HepG2 (cell line): ENCODE data around the gene PSMA7. TPM values are rescaled to one million over a fixed set of nuclear protein-coding genes. Genes with fewer than 3 reads are reported as not detected.
A peak's percentile ranks its signal among the peaks of the same experiment; 100 is the strongest.

Experiments used
- JARID2 ChIP-seq: sonication (generic); formaldehyde crosslinking; IDR thresholded peaks from 2 replicates; pipeline ENCODE4 v1.8.1; 2023; ENCODE audit warnings: missing genetic modification reagents, inconsistent platforms; ENCODE audit not compliant: insufficient replicate concordance
- KLF16 ChIP-seq, 2 experiments: sonication (generic) in 1 of 2; formaldehyde crosslinking in 1 of 2; IDR thresholded peaks; 2 replicates each; pipeline versions ENCODE4 v1.6.1 to v1.8.0; 2016 to 2023; ENCODE audit warnings: missing genetic modification reagents in 2 of 2, missing compliant biosample characterization in 1 of 2
- MATR3 ChIP-seq: sonication (generic); formaldehyde crosslinking; IDR thresholded peaks from 2 replicates; pipeline ENCODE4 v1.4.0; 2020; ENCODE audit warnings: missing genetic modification reagents
- NKX3-1 ChIP-seq: sonication (generic); formaldehyde crosslinking; IDR thresholded peaks from 2 replicates; pipeline ENCODE4 v1.5.0; 2020; ENCODE audit warnings: missing genetic modification reagents
- NR1H2 ChIP-seq: sonication (generic); formaldehyde crosslinking; IDR thresholded peaks from 2 replicates; pipeline ENCODE4 v1.8.1; 2022; ENCODE audit warnings: low read depth, missing genetic modification reagents, borderline replicate concordance
- PITX1 ChIP-seq: sonication (generic); formaldehyde crosslinking; IDR thresholded peaks from 2 replicates; pipeline ENCODE4 v1.5.1; 2020; ENCODE audit warnings: mild to moderate bottlenecking, missing genetic modification reagents
- TMF1 ChIP-seq: sonication (generic); formaldehyde crosslinking; IDR thresholded peaks from 2 replicates; pipeline ENCODE4 v1.8.1; 2022; ENCODE audit warnings: low read depth, missing genetic modification reagents
- ZNF33B ChIP-seq: sonication (generic); formaldehyde crosslinking; IDR thresholded peaks from 2 replicates; pipeline ENCODE4 v1.5.1; 2020; ENCODE audit warnings: mild to moderate bottlenecking, missing genetic modification reagents
- ZNF605 ChIP-seq: sonication (generic); formaldehyde crosslinking; IDR thresholded peaks from 2 replicates; pipeline ENCODE4 v1.8.0; 2022; ENCODE audit warnings: mild to moderate bottlenecking, missing genetic modification reagents
- ZNF616 ChIP-seq: sonication (generic); formaldehyde crosslinking; IDR thresholded peaks from 2 replicates; pipeline ENCODE4 v1.5.0; 2020; ENCODE audit warnings: low read depth, mild to moderate bottlenecking, missing genetic modification reagents
- ZNF703 ChIP-seq: sonication (generic); formaldehyde crosslinking; IDR thresholded peaks from 2 replicates; pipeline ENCODE4 v1.5.1; 2020; ENCODE audit warnings: missing genetic modification reagents, mild to moderate bottlenecking, moderate library complexity, borderline replicate concordance
- ZNF878 ChIP-seq: sonication (generic); formaldehyde crosslinking; IDR thresholded peaks from 2 replicates; pipeline ENCODE4 v1.8.1; 2023; ENCODE audit warnings: mild to moderate bottlenecking, missing genetic modification reagents, moderate library complexity
- polyA plus RNA-seq, 8 experiments: library from polyadenylated mRNA; depleted of rRNA in 3 of 8; stranded (reverse) in 7 of 8; unstranded in 1 of 8; fragments of >200 nt; fragmentation: Illumina TruSeq in 4 of 8; extraction: Trizol in 4 of 8; gene quantifications; 2 replicates each; pipeline versions ENCODE4 v1.2.1 to v1.2.3, GENCODE V29; 2011 to 2016; ENCODE audit warnings: low read depth in 4 of 8, missing spikeins in 1 of 8, mixed read lengths in 1 of 8; ENCODE audit not compliant: insufficient read depth in 1 of 8
- total RNA-seq, 5 experiments: library from RNA; depleted of rRNA; stranded (reverse); fragments of >200 nt; fragmentation: Illumina TruSeq; extraction: Trizol; gene quantifications; 2 replicates each; pipeline ENCODE4 v1.2.3, GENCODE V29; 2016; ENCODE audit warnings: low read depth in 1 of 5
- TF ChIP-seq, protein P1 (sequence below): sonication (generic); formaldehyde crosslinking; IDR thresholded peaks from 2 replicates; pipeline ENCODE4 v1.5.0; 2020; ENCODE audit warnings: mild to moderate bottlenecking, missing genetic modification reagents
- TF ChIP-seq, protein P2 (sequence below): sonication (generic); formaldehyde crosslinking; IDR thresholded peaks from 2 replicates; pipeline ENCODE4 v1.4.0; 2020; ENCODE audit warnings: mild to moderate bottlenecking, missing genetic modification reagents
- TF ChIP-seq, protein P3 (sequence below): sonication (generic); formaldehyde crosslinking; IDR thresholded peaks from 2 replicates; pipeline ENCODE4 v1.4.0; 2020; ENCODE audit warnings: missing genetic modification reagents, borderline replicate concordance
- TF ChIP-seq, protein P4 (sequence below): IDR thresholded peaks from 2 replicates; pipeline ENCODE4 v1.6.1; 2016
- TF ChIP-seq, protein P5 (sequence below): sonication (generic); formaldehyde crosslinking; IDR thresholded peaks from 2 replicates; pipeline ENCODE4 v1.5.1; 2020; ENCODE audit warnings: missing genetic modification reagents, mild to moderate bottlenecking, borderline replicate concordance

PSMA7 gene
- total and polyA plus RNA-seq, 2 of the 13 experiments (the other 11 are each of a cell fraction or from before 2014, with no cell fraction given), result 531 to 631 TPM

DNA sequence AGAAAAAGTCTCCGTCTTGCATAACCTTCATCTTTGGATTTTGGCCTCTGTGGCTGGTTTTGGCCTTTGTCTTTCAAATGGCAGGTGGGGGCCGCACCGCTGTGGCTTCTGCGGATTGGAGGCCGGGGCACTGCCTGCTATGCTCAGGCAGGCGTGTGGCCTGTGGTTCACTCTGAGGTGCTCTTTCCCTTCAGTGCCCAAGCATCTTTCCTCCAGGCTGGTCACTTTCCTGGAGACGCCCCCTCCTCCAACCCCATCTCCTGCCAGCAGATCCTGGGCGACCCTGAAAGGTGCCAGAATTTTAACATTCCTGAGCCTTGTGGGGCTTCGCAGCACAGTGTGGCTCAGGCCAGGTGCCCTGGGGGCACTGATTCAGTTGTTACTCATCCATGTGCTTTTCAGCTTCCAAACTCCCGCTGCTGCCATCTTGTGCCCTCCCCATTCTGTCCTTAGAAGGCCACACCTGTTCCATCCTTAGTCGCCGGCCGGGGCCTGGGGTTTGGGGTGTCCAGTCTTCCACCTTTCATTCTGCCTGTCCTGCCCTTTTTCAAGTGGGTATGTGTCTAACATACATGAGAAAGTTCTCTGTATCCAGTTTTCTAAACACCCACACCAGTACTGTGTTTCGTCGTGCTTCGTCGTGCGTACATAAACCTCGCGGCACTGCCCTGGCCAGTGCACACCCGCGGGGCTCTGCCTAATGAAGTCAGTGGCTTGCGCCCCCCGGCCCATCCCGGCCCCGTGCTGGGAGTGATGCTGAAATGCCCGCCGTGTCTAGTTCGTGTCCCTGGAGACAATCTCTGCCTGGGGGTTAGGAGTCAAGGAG lies 12.4 kb upstream of the PSMA7 start (continued):
- TF ChIP-seq, protein P1, sequence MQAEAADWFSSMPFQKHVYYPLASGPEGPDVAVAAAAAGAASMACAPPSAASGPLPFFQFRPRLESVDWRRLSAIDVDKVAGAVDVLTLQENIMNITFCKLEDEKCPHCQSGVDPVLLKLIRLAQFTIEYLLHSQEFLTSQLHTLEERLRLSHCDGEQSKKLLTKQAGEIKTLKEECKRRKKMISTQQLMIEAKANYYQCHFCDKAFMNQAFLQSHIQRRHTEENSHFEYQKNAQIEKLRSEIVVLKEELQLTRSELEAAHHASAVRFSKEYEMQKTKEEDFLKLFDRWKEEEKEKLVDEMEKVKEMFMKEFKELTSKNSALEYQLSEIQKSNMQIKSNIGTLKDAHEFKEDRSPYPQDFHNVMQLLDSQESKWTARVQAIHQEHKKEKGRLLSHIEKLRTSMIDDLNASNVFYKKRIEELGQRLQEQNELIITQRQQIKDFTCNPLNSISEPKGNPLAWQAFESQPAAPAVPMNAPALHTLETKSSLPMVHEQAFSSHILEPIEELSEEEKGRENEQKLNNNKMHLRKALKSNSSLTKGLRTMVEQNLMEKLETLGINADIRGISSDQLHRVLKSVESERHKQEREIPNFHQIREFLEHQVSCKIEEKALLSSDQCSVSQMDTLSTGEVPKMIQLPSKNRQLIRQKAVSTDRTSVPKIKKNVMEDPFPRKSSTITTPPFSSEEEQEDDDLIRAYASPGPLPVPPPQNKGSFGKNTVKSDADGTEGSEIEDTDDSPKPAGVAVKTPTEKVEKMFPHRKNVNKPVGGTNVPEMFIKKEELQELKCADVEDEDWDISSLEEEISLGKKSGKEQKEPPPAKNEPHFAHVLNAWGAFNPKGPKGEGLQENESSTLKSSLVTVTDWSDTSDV, result no peak
- TF ChIP-seq NR1H2 (CRISPR knock-in tag) (no peak; the same call in 1 of the 2 replicates), ZNF33B (CRISPR knock-in tag) (no peak), ZNF605 (CRISPR knock-in tag) (peak; percentile 80), PITX1 (peak; percentile 69; the same call in 1 of the 2 replicates), JARID2 (CRISPR knock-in tag) (no peak), ZNF616 (no peak), MATR3 (CRISPR knock-in tag) (no peak), NKX3-1 (CRISPR knock-in tag) (no peak), ZNF878 (CRISPR knock-in tag) (no peak), KLF16 (CRISPR knock-in tag; IDR thresholded peaks at IDR 0.05) (peak in 1 of 2 experiments; percentile 51; a peak in 1 of 4 replicates), ZNF703 (CRISPR knock-in tag) (no peak), TMF1 (CRISPR knock-in tag) (no peak)
- TF ChIP-seq, protein P2, sequence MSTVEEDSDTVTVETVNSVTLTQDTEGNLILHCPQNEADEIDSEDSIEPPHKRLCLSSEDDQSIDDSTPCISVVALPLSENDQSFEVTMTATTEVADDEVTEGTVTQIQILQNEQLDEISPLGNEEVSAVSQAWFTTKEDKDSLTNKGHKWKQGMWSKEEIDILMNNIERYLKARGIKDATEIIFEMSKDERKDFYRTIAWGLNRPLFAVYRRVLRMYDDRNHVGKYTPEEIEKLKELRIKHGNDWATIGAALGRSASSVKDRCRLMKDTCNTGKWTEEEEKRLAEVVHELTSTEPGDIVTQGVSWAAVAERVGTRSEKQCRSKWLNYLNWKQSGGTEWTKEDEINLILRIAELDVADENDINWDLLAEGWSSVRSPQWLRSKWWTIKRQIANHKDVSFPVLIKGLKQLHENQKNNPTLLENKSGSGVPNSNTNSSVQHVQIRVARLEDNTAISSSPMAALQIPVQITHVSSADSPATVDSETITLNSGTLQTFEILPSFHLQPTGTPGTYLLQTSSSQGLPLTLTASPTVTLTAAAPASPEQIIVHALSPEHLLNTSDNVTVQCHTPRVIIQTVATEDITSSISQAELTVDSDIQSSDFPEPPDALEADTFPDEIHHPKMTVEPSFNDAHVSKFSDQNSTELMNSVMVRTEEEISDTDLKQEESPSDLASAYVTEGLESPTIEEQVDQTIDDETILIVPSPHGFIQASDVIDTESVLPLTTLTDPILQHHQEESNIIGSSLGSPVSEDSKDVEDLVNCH, result no peak
- TF ChIP-seq, protein P3, sequence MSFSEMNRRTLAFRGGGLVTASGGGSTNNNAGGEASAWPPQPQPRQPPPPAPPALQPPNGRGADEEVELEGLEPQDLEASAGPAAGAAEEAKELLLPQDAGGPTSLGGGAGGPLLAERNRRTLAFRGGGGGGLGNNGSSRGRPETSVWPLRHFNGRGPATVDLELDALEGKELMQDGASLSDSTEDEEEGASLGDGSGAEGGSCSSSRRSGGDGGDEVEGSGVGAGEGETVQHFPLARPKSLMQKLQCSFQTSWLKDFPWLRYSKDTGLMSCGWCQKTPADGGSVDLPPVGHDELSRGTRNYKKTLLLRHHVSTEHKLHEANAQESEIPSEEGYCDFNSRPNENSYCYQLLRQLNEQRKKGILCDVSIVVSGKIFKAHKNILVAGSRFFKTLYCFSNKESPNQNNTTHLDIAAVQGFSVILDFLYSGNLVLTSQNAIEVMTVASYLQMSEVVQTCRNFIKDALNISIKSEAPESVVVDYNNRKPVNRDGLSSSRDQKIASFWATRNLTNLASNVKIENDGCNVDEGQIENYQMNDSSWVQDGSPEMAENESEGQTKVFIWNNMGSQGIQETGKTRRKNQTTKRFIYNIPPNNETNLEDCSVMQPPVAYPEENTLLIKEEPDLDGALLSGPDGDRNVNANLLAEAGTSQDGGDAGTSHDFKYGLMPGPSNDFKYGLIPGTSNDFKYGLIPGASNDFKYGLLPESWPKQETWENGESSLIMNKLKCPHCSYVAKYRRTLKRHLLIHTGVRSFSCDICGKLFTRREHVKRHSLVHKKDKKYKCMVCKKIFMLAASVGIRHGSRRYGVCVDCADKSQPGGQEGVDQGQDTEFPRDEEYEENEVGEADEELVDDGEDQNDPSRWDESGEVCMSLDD (CRISPR knock-in tag), result no peak
- TF ChIP-seq, protein P4, sequence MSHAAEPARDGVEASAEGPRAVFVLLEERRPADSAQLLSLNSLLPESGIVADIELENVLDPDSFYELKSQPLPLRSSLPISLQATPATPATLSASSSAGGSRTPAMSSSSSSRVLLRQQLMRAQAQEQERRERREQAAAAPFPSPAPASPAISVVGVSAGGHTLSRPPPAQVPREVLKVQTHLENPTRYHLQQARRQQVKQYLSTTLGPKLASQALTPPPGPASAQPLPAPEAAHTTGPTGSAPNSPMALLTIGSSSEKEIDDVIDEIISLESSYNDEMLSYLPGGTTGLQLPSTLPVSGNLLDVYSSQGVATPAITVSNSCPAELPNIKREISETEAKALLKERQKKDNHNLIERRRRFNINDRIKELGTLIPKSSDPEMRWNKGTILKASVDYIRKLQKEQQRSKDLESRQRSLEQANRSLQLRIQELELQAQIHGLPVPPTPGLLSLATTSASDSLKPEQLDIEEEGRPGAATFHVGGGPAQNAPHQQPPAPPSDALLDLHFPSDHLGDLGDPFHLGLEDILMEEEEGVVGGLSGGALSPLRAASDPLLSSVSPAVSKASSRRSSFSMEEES (CRISPR knock-in tag), result no peak
- TF ChIP-seq, protein P5, sequence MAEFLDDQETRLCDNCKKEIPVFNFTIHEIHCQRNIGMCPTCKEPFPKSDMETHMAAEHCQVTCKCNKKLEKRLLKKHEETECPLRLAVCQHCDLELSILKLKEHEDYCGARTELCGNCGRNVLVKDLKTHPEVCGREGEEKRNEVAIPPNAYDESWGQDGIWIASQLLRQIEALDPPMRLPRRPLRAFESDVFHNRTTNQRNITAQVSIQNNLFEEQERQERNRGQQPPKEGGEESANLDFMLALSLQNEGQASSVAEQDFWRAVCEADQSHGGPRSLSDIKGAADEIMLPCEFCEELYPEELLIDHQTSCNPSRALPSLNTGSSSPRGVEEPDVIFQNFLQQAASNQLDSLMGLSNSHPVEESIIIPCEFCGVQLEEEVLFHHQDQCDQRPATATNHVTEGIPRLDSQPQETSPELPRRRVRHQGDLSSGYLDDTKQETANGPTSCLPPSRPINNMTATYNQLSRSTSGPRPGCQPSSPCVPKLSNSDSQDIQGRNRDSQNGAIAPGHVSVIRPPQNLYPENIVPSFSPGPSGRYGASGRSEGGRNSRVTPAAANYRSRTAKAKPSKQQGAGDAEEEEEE (CRISPR knock-in tag), result no peak
